Measurements from ENCODE around the gene KCNK13. TPM values are rescaled to one million over a fixed set of nuclear protein-coding genes. Genes with fewer than 3 reads are reported as not detected.

The KCNK13 gene
- total RNA-seq, 1 donor from 2014 or later = not detected

GRCh38 chr14:90105756-90106155, 44.0 kb downstream of the KCNK13 start:
- no peak overlapping the region for H3K4me3 Mint-ChIP-seq
- no peak overlapping the region for H3K9ac ChIP-seq
- H2AFZ ChIP-seq (replicated peaks) = no peak overlapping the region
- no peaks in the 10 kb centered on the region for H3K4me1 Mint-ChIP-seq
- H4K20me1 ChIP-seq (ENCODE audit: low read depth) = no peaks in the 10 kb centered on the region
- no peak for DNase-seq (ENCODE audit: low spot score)
- H3K4me2 ChIP-seq = no peak overlapping the region
- H3F3A ChIP-seq (ENCODE audit: low read depth) = no peaks in the 10 kb centered on the region
- H3K27me3 ChIP-seq = no peaks in the 10 kb centered on the region
- no peak overlapping the region for H3K4me3 ChIP-seq
- peaks cover 2% of the 10 kb centered on the region for H3K9me3 Mint-ChIP-seq
- no peaks in the 10 kb centered on the region for H3K36me3 ChIP-seq
- H3K27me3 Mint-ChIP-seq (ENCODE audit: insufficient read depth, low read depth) = peaks cover 2% of the 10 kb centered on the region
- no peak overlapping the region for H3K27ac ChIP-seq
- no peaks in the 10 kb centered on the region for H3K36me3 Mint-ChIP-seq
- H3K4me1 ChIP-seq = no peaks in the 10 kb centered on the region
- TF ChIP-seq EZH2phosphoT487 (IDR thresholded peaks at IDR 0.05) = no peak
- TF ChIP-seq CTCF (IDR thresholded peaks at IDR 0.05) = no peak
- TF ChIP-seq EZH2 (IDR thresholded peaks at IDR 0.05) = no peak
- no peaks in the 10 kb centered on the region for H3K79me2 ChIP-seq (ENCODE audit: low read depth)
- no peak overlapping the region for H3K27ac Mint-ChIP-seq
- H3K9me3 ChIP-seq (ENCODE audit: low read depth) = no peaks in the 10 kb centered on the region

- DNase-seq (ENCODE audit: low spot score) = no peak
- H3K9me3 ChIP-seq (ENCODE audit: low read depth) = no peaks in the 10 kb centered on the region
- no peaks in the 10 kb centered on the region for H3K36me3 ChIP-seq
- no peak overlapping the region for H3K27ac ChIP-seq
- no peak overlapping the region for H2AFZ ChIP-seq (replicated peaks)
- peaks cover 6% of the 10 kb centered on the region for H3K27me3 Mint-ChIP-seq (ENCODE audit: insufficient read depth, low read depth)
- peaks cover 2% of the 10 kb centered on the region for H3K9me3 Mint-ChIP-seq
- H3F3A ChIP-seq (ENCODE audit: low read depth) = no peaks in the 10 kb centered on the region
- H3K36me3 Mint-ChIP-seq = no peaks in the 10 kb centered on the region
- no peak overlapping the region for H3K27ac Mint-ChIP-seq
- no peaks in the 10 kb centered on the region for H3K4me1 ChIP-seq
- H3K4me3 Mint-ChIP-seq = no peak overlapping the region
- H4K20me1 ChIP-seq (ENCODE audit: low read depth) = no peaks in the 10 kb centered on the region
- no peak overlapping the region for H3K4me2 ChIP-seq
- TF ChIP-seq EZH2phosphoT487 (IDR thresholded peaks at IDR 0.05) = no peak
- TF ChIP-seq EZH2 (IDR thresholded peaks at IDR 0.05) = no peak
- no peak for TF ChIP-seq CTCF (IDR thresholded peaks at IDR 0.05)
- H3K4me1 Mint-ChIP-seq = no peaks in the 10 kb centered on the region
- H3K9ac ChIP-seq = no peak overlapping the region
- H3K27me3 ChIP-seq = no peaks in the 10 kb centered on the region
- H3K79me2 ChIP-seq (ENCODE audit: low read depth) = no peaks in the 10 kb centered on the region
- H3K4me3 ChIP-seq = no peak overlapping the region
Measured at GRCh38 chr14:90107789-90108188, 46.0 kb downstream of the KCNK13 start.

- TF ChIP-seq CTCF (IDR thresholded peaks at IDR 0.05) = peak; percentile 50
- no peak for TF ChIP-seq EZH2phosphoT487 (IDR thresholded peaks at IDR 0.05)
- Histone ChIP-seq H2AFZ (replicated peaks) (no peak overlapping the region), H3K4me1 (no peaks in the 10 kb centered on the region), H3K36me3 (no peaks in the 10 kb centered on the region), H3K79me2 (ENCODE audit: low read depth) (no peaks in the 10 kb centered on the region), H3K27me3 (no peaks in the 10 kb centered on the region), H3K27ac (no peak overlapping the region), H4K20me1 (ENCODE audit: low read depth) (no peaks in the 10 kb centered on the region), H3K4me2 (no peak overlapping the region), H3F3A (ENCODE audit: low read depth) (no peaks in the 10 kb centered on the region), H3K9me3 (ENCODE audit: low read depth) (no peaks in the 10 kb centered on the region), H3K9ac (no peak overlapping the region), H3K4me3 (no peak overlapping the region)
- Mint-ChIP-seq H3K4me3 (no peak overlapping the region), H3K27me3 (ENCODE audit: insufficient read depth, low read depth) (peaks cover 6% of the 10 kb centered on the region), H3K27ac (no peak overlapping the region), H3K9me3 (peaks cover 2% of the 10 kb centered on the region), H3K36me3 (no peaks in the 10 kb centered on the region), H3K4me1 (no peaks in the 10 kb centered on the region)
- peak; percentile 29 for DNase-seq (ENCODE audit: low spot score)
Measured at GRCh38 chr14:90109858-90110257, 48.1 kb downstream of the KCNK13 start.
